ENCODE measurements around the gene TLK1. TPM values are rescaled to one million over a fixed set of nuclear protein-coding genes. Genes with fewer than 3 reads are reported as not detected.

Gene TLK1
- total and polyA plus RNA-seq, 2 donors (not counting 1 experiment from before 2014, with no cell fraction given) = 23.5 to 29.9 TPM

- Histone ChIP-seq H2AFZ (ENCODE audit: low read length) (peak overlapping the region; percentile 37), H3K36me3 (ENCODE audit: control insufficient read depth, insufficient read depth, low read length) (no peaks in the 10 kb centered on the region), H3K27me3 (ENCODE audit: control insufficient read depth, insufficient read depth, low read length) (no peaks in the 10 kb centered on the region), H3K4me3 (replicated peaks in 1 of 4; ENCODE audit: control extremely low read depth in 1 of 4, insufficient read depth in 1 of 4, low read depth in 3 of 4, low read length in 4 of 4) (no peak overlapping the region), H3K4me1 (ENCODE audit: control insufficient read depth, extremely low read depth, insufficient read depth, low read length) (peaks cover 6% of the 10 kb centered on the region), H4K20me1 (ENCODE audit: control insufficient read depth, extremely low read depth, insufficient read depth, low read length) (no peaks in the 10 kb centered on the region), H3K9ac (ENCODE audit: insufficient read depth, low read length) (no peak overlapping the region), H3K79me2 (ENCODE audit: control insufficient read depth, insufficient read depth, low read length) (no peaks in the 10 kb centered on the region), H3K9me3 (ENCODE audit: control insufficient read depth, insufficient read depth, low read depth, low read length) (no peaks in the 10 kb centered on the region), H3K4me2 (ENCODE audit: extremely low read depth, insufficient read depth, low read length) (peak overlapping the region; percentile 17), H3K27ac (ENCODE audit: insufficient read depth, low read length) (no peak overlapping the region)
- no peak for DNase-seq (ENCODE audit: low read depth in 2 of 2)
- TF ChIP-seq, protein P1, sequence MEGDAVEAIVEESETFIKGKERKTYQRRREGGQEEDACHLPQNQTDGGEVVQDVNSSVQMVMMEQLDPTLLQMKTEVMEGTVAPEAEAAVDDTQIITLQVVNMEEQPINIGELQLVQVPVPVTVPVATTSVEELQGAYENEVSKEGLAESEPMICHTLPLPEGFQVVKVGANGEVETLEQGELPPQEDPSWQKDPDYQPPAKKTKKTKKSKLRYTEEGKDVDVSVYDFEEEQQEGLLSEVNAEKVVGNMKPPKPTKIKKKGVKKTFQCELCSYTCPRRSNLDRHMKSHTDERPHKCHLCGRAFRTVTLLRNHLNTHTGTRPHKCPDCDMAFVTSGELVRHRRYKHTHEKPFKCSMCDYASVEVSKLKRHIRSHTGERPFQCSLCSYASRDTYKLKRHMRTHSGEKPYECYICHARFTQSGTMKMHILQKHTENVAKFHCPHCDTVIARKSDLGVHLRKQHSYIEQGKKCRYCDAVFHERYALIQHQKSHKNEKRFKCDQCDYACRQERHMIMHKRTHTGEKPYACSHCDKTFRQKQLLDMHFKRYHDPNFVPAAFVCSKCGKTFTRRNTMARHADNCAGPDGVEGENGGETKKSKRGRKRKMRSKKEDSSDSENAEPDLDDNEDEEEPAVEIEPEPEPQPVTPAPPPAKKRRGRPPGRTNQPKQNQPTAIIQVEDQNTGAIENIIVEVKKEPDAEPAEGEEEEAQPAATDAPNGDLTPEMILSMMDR (conservative IDR thresholded peaks at IDR 0.05 in 1 of 2, IDR thresholded peaks at IDR 0.05 in 1 of 2; ENCODE audit: low read depth in 1 of 2, low read length in 2 of 2) = no peak
- TF ChIP-seq EZH2 (IDR thresholded peaks at IDR 0.05; ENCODE audit: low read length, missing control alignments) = no peak
Observed at GRCh38 chr2:171185165-171185818, 24.6 kb upstream of the TLK1 start.

DNA sequence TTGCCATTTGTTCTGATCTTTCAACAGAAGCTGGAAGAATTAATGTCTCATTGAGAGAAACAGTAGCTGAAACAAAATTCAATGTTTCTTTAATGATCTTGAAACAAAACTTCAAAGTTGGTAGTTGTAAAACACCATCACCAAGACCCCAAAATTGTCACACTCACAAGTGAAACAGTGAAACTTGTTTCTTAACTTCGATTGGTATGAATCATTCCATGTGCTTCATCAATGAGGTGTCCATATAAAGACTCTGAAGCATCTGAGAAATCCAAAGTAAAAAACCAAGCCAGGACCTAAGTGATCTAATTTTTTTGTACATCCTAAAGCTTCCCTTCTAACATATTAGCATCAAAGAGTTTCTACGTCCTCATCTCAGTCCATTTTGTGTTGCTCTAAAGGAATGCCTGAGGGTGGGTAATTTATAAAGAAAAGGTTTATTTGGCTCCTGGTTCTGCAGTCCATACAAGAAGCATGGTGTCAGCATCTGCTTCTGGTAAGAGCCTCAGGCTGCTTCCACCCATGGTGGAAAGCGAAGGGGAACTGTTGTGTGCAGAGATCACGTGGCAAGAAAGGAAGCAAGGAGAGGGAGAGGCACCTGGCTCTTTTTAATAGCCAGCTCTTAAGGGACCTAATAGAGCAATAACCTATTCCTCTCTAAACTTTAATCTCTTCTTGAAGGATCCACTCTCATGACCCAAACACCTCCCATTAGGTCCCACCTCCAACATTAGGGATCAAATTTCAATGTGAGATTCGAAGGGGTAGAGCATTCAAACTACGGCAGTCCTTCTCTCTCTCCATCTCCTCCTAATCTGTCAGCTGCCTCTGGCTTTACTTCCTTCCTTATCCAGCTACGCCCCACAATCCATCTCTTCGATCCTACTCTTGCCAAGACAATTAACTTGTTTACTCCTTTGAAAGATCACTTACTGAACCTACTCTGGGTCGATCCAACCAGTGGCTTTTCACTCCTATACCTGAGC, 20.7 kb upstream of the TLK1 start:
- Histone ChIP-seq H3K79me2 (ENCODE audit: control insufficient read depth, insufficient read depth, low read length) (no peaks in the 10 kb centered on the region), H3K4me1 (ENCODE audit: control insufficient read depth, extremely low read depth, insufficient read depth, low read length) (peaks cover 6% of the 10 kb centered on the region), H4K20me1 (ENCODE audit: control insufficient read depth, extremely low read depth, insufficient read depth, low read length) (no peaks in the 10 kb centered on the region), H3K9ac (ENCODE audit: insufficient read depth, low read length) (no peak overlapping the region), H2AFZ (ENCODE audit: low read length) (peak overlapping the region; percentile 63), H3K27ac (ENCODE audit: insufficient read depth, low read length) (no peak overlapping the region), H3K36me3 (ENCODE audit: control insufficient read depth, insufficient read depth, low read length) (no peaks in the 10 kb centered on the region), H3K4me2 (ENCODE audit: extremely low read depth, insufficient read depth, low read length) (no peak overlapping the region), H3K4me3 (replicated peaks in 1 of 4; ENCODE audit: control extremely low read depth in 1 of 4, insufficient read depth in 1 of 4, low read depth in 3 of 4, low read length in 4 of 4) (no peak overlapping the region), H3K9me3 (ENCODE audit: control insufficient read depth, insufficient read depth, low read depth, low read length) (no peaks in the 10 kb centered on the region), H3K27me3 (ENCODE audit: control insufficient read depth, insufficient read depth, low read length) (no peaks in the 10 kb centered on the region)
- no peak for TF ChIP-seq EZH2 (IDR thresholded peaks at IDR 0.05; ENCODE audit: low read length, missing control alignments)
- TF ChIP-seq, protein P1 (conservative IDR thresholded peaks at IDR 0.05 in 1 of 2, IDR thresholded peaks at IDR 0.05 in 1 of 2; ENCODE audit: low read depth in 1 of 2, low read length in 2 of 2) = no peak
- DNase-seq (ENCODE audit: low read depth in 2 of 2) = no peak

DNA sequence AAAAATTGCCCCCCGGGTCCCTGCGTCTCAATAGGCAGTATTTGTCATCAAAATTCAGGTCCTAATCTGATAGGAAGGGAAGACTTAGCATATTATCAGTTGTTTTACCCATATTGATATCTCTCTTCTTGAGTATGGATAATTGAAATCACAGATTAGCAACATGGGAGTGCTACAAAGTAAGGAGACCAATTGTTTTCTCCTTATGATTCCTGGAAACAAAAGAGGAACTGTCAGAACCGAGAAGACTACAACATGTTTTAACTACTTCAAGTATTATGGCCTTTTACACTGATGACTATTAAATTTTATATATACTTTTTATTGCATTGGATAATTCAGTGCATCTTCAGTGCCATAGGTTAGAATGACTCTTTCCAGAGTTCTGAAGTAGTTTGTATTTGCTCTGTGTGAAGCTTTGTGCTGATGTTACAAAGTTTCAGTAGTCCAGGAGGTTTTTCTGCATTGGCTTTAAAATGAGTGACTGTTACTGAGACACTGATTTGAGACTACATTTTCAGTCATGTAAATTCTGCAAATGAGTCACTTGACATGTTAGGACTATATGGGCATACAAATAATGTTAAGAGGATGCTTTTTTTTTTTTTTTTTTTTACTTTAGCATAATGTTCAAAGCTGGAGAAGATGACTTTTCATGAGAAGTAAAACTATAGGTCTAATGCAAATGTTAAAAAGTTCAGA, 19.7 kb upstream of the TLK1 start:
- DNase-seq (ENCODE audit: low read depth in 2 of 2) = no peak
- H3K4me2 ChIP-seq (ENCODE audit: extremely low read depth, insufficient read depth, low read length) = no peak overlapping the region
- H3K4me1 ChIP-seq (ENCODE audit: control insufficient read depth, extremely low read depth, insufficient read depth, low read length) = peaks cover 2% of the 10 kb centered on the region
- H4K20me1 ChIP-seq (ENCODE audit: control insufficient read depth, extremely low read depth, insufficient read depth, low read length) = no peaks in the 10 kb centered on the region
- no peaks in the 10 kb centered on the region for H3K27me3 ChIP-seq (ENCODE audit: control insufficient read depth, insufficient read depth, low read length)
- no peaks in the 10 kb centered on the region for H3K36me3 ChIP-seq (ENCODE audit: control insufficient read depth, insufficient read depth, low read length)
- no peak overlapping the region for H3K27ac ChIP-seq (ENCODE audit: insufficient read depth, low read length)
- TF ChIP-seq, protein P1 (conservative IDR thresholded peaks at IDR 0.05 in 1 of 2, IDR thresholded peaks at IDR 0.05 in 1 of 2; ENCODE audit: low read depth in 1 of 2, low read length in 2 of 2) = no peak
- no peak for TF ChIP-seq EZH2 (IDR thresholded peaks at IDR 0.05; ENCODE audit: low read length, missing control alignments)
- H3K9me3 ChIP-seq (ENCODE audit: control insufficient read depth, insufficient read depth, low read depth, low read length) = no peaks in the 10 kb centered on the region
- H3K4me3 ChIP-seq (replicated peaks in 1 of 4; ENCODE audit: control extremely low read depth in 1 of 4, insufficient read depth in 1 of 4, low read depth in 3 of 4, low read length in 4 of 4) = no peak overlapping the region
- no peaks in the 10 kb centered on the region for H3K79me2 ChIP-seq (ENCODE audit: control insufficient read depth, insufficient read depth, low read length)
- H2AFZ ChIP-seq (ENCODE audit: low read length) = no peak overlapping the region
- H3K9ac ChIP-seq (ENCODE audit: insufficient read depth, low read length) = no peak overlapping the region

Data from fibroblast of lung (primary cell).